RWPE1 (cell line): ENCODE data around the gene VPS26A.

ENCODE experiments used
- CTCF ChIA-PET: fragments of 350-600 bp; sonication (Branson Sonifier 250); formaldehyde crosslinking; extraction: SDS; loops from one replicate; lab custom pipeline; 2021; lab: Yijun Ruan, JAX
- POLR2A ChIA-PET: fragments of 400-600 bp; formaldehyde crosslinking; extraction: SDS; loops from one replicate; lab custom pipeline; 2020; ENCODE audit warnings: antibody characterized with exemption; ENCODE audit not compliant: low non-redundant PET; lab: Yijun Ruan, JAX
- DNase-seq: peaks from one replicate; pipeline ENCODE4 v3.0.0; 2012; ENCODE audit warnings: low spot score
- H3K27ac ChIP-seq: fragments of 450-650 bp; 2 replicates; pipeline ENCODE4 v1.5.1; 2017
- CTCF ChIP-seq: fragments of 450-650 bp; conservative IDR thresholded peaks from 2 replicates; pipeline ENCODE4 v1.5.1; 2017; ENCODE audit warnings: low read depth, mild to moderate bottlenecking

VPS26A gene

GRCh38 chr10:69213591-69214311 lies 89.8 kb downstream of the VPS26A start:
- no peak for TF ChIP-seq CTCF
- H3K27ac ChIP-seq = no peak overlapping the region
- ChIA-PET CTCF (interaction anchor here (0.6 kb wide), 1 partner anchor 1059 kb away, joined by 3 read pairs; no protein-coding TSS in a partner anchor), POLR2A (no interaction called here)
- DNase-seq = no peak

GRCh38 chr10:69214666-69215131 lies 90.7 kb downstream of the VPS26A start:
- CTCF ChIA-PET = no interaction called here
- no peak overlapping the region for H3K27ac ChIP-seq
- DNase-seq = no peak

DNA sequence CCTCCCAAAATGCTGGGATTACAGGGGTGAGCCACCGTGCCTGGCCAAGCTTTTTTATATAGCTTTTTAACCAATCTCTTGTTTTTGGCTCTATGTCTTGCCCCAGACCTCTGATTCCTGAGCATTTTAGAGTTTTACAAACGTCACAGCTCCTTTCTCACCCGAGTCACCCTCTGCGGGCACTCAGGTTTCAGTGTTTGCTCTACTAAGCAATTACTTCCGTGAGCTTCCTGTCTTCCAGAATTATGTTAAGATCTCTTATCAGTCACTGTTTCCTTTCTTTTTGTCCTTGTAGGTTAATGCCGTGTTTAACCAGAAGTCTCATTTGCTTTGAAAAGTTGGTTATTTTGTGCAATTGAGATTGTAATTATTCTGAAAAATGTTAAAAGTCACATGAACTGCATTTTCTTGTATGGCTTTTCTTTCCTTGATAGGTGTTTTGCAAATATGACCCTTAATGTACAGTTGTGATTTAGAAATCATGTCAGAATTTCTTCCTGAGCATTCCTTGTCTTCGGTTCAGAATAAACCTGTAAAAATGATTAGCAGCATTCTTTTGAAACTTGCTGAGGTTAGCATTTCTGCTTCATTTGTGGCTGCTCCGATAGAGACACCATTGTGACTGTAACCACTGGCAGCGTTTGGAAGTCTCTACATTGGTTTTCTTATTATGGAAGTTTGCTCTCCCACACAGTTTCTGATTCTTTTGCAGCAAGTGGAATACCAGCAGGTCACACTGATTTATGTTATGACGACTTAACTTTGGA lies 91.6 kb downstream of the VPS26A start:
- no peak overlapping the region for H3K27ac ChIP-seq
- CTCF ChIA-PET = interaction anchor here (0.8 kb wide), 1 partner anchor 16 kb away, joined by 3 read pairs; no protein-coding TSS in a partner anchor
- TF ChIP-seq CTCF = no peak
- DNase-seq = no peak
- POLR2A ChIA-PET = no interaction called here

More at GRCh38 chr10:69214666-69215131, 90.7 kb downstream of the VPS26A start:
- POLR2A ChIA-PET = no interaction called here
- no peak for TF ChIP-seq CTCF

- no peak for DNase-seq
- TF ChIP-seq CTCF = no peak
- CTCF ChIA-PET = interaction anchor here (0.5 kb wide), 1 partner anchor 10 kb away, joined by 3 read pairs; no protein-coding TSS in a partner anchor
- peak overlapping the region; percentile 50 for H3K27ac ChIP-seq
- POLR2A ChIA-PET = no interaction called here
These were observed 92.7 kb downstream of the VPS26A start for GRCh38 chr10:69216577-69217118.

DNA sequence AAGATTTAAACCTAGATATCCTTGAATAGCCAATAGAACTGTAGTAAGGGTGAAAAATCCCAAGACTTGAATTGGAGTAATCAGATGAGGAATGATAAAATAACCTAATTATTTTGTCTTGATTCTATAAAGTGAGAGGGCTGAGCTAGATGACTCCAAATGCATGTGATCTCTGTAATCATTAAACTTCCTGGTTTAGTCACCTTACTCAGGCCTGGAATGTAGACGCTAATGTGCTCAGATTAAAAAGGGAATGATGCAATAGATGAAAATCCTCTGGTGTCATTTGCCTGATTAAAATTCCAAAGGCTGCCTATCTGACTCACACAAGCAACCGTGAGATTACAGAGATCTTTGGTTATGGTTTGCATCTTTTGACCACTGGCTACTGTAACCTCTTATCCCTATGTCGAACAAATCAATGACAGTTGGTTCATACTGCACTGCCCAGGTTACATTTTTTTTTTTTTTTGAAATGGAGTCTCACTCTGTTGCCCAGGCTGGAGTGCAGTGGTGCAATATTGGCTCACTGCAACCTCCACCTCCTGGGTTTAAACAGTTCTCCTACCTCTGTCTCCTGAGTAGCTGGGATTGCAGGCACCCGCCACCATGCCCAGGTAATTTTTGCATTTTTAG lies 93.3 kb downstream of the VPS26A start:
- peak overlapping the region; percentile 83 for H3K27ac ChIP-seq
- DNase-seq = peak; percentile 92

More for the DNA sequence above, 93.3 kb downstream of the VPS26A start:
- POLR2A ChIA-PET = no interaction called here
- no peak for TF ChIP-seq CTCF
- CTCF ChIA-PET = interaction anchor here (0.6 kb wide), 1 partner anchor 115 kb away, joined by 3 read pairs; no protein-coding TSS in a partner anchor
